Thoracic aorta (tissue), 2 donors: ENCODE results near the gene TRAPPC2L. TPM values are rescaled to one million over a fixed set of nuclear protein-coding genes. Genes with fewer than 3 reads are reported as not detected.

ENCODE experiments used
- ATAC-seq: fragments of 150-250 bp; one replicate; pipeline ENCODE4 v1.8.0; 2017; ENCODE audit warnings: low read depth; ENCODE audit not compliant: insufficient number of reproducible peaks, low FRiP score
- DNase-seq: peaks from one replicate; pipeline ENCODE4 v3.0.0-alpha.2; 2020; ENCODE audit warnings: low spot score
- H3K27ac ChIP-seq, 2 donors: fragments of 200-600 bp; sonication (generic); 1 replicate in 1 of 2; 2 replicates in 1 of 2; pipeline ENCODE4 v1.5.1; 2016; ENCODE audit warnings: mild to moderate bottlenecking in 2 of 2, moderate library complexity in 2 of 2
- H3K27me3 ChIP-seq: fragments of 200-600 bp; sonication (generic); replicated peaks from 2 replicates; pipeline ENCODE4 v1.6.0; 2016; ENCODE audit warnings: mild to moderate bottlenecking; ENCODE audit not compliant: insufficient read depth
- H3K36me3 ChIP-seq: fragments of 200-600 bp; sonication (generic); one replicate; pipeline ENCODE4 v1.5.1; 2016
- H3K4me1 ChIP-seq, 2 donors: fragments of 200-600 bp; sonication (generic); 1 replicate in 1 of 2; 2 replicates in 1 of 2; pipeline versions ENCODE4 v1.5.1 to v1.6.0; 2016; ENCODE audit warnings: low read depth in 2 of 2, mild to moderate bottlenecking in 1 of 2; ENCODE audit not compliant: control insufficient read depth in 1 of 2
- H3K4me3 ChIP-seq: fragments of 200-600 bp; sonication (generic); 2 replicates; pipeline ENCODE4 v1.5.1; 2016; ENCODE audit warnings: mild to moderate bottlenecking
- H3K9me3 ChIP-seq: fragments of 200-600 bp; sonication (generic); 2 replicates; pipeline ENCODE4 v1.5.1; 2016
- total RNA-seq, 2 donors: library from RNA; depleted of rRNA; stranded (reverse); fragments of >200 nt; gene quantifications; one replicate each; pipeline versions ENCODE4 v1.1.0 to v1.2.3, GENCODE V29; 2016
- TF ChIP-seq, protein P1 (sequence below): fragments of 200-600 bp; sonication (generic); IDR thresholded peaks from one replicate; pipeline ENCODE4 v1.5.1; 2019; ENCODE audit warnings: antibody characterized with exemption

TRAPPC2L gene
- total RNA-seq, 2 donors from 2014 or later = 12.4 to 31.4 TPM

DNA sequence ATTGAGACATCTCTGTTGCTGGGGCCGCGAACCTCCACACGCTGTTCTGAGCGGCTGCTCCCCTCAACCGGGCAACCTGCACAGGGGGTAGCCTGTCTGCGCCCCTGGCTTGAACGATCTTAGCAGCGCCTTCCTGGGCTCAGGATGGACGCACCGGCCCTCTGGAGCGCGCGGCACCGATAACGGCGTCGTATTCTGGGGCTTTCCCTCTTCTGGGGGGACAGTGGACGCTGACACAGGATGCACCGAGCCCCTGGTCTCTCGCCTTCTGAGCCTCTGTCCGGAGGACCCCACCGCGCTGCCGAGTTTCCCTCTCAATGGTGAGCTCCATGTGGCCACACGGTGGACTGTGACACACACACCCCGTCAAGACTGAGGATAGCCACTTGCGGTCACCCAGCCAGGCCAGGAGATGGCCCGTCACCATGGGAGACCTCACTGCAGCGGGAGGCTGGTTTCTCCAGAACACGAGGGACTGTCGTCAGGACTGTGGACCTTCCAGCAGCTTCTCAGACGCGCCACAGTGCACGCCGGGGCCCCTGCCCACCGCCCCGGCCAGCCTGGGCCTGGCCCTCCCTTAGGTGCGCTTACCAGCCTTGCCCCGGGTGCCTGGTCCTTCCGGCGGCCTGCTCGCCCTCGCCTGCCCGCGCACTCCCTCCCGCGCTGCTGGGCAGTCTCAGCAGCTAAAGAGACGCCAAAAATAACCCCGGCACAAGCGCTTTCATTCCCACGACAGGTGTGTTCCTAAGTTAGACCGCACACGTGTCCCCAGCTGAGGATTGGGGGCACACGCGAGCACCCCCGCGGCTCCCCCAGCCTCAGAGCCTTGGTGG lies 39.5 kb downstream of the TRAPPC2L start:
- no peaks in the 10 kb centered on the region for H3K4me1 ChIP-seq
- DNase-seq (no peak), ATAC-seq (no peak)
- H3K27me3 ChIP-seq = no peaks in the 10 kb centered on the region
- no peaks in the 10 kb centered on the region for H3K36me3 ChIP-seq
- TF ChIP-seq, protein P1, sequence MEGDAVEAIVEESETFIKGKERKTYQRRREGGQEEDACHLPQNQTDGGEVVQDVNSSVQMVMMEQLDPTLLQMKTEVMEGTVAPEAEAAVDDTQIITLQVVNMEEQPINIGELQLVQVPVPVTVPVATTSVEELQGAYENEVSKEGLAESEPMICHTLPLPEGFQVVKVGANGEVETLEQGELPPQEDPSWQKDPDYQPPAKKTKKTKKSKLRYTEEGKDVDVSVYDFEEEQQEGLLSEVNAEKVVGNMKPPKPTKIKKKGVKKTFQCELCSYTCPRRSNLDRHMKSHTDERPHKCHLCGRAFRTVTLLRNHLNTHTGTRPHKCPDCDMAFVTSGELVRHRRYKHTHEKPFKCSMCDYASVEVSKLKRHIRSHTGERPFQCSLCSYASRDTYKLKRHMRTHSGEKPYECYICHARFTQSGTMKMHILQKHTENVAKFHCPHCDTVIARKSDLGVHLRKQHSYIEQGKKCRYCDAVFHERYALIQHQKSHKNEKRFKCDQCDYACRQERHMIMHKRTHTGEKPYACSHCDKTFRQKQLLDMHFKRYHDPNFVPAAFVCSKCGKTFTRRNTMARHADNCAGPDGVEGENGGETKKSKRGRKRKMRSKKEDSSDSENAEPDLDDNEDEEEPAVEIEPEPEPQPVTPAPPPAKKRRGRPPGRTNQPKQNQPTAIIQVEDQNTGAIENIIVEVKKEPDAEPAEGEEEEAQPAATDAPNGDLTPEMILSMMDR = no peak
- no peaks in the 10 kb centered on the region for H3K9me3 ChIP-seq
- H3K4me3 ChIP-seq = no peak overlapping the region
- no peak overlapping the region for H3K27ac ChIP-seq

DNA sequence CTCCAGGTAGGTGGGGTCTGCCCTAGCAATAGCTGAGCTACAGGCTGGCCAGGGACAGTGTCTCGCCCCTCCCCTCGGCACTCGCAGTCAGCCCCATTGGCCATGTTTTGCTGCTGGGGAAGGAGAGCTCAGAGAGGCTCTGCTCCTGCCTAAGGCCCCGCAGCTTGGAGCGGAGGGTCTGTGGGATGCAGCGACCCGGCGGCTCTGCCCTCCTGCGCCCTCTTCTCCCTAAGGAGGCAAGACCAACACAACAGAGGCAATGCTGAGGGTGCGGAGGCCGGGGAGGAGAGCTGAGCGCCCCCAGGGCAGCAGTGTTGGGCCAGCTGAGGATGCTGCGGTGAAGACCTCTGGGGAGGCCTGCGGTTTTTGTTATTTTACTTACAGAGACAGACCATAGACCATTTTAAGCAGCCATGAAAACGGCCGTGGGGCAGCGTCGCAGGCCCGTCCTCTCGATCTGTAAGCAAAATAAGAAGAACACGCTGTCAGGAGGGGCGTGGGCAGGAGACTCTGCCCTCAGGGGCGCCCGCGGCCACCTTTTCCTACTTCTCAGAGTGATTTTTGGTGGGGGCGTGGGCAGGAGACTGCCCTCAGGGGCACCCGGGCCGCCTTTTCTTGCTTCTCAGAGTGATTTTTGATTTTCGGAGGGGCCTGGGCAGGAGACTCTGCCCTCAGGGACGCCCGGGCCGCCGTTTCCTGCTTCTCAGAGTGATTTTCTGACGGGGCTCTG lies 40.9 kb downstream of the TRAPPC2L start:
- Histone ChIP-seq H3K4me3 (no peak overlapping the region), H3K27me3 (no peaks in the 10 kb centered on the region), H3K27ac (no peak overlapping the region), H3K36me3 (no peaks in the 10 kb centered on the region), H3K9me3 (no peaks in the 10 kb centered on the region), H3K4me1 (no peaks in the 10 kb centered on the region)
- TF ChIP-seq, protein P1 = no peak
- ATAC-seq = no peak
- no peak for DNase-seq

DNA sequence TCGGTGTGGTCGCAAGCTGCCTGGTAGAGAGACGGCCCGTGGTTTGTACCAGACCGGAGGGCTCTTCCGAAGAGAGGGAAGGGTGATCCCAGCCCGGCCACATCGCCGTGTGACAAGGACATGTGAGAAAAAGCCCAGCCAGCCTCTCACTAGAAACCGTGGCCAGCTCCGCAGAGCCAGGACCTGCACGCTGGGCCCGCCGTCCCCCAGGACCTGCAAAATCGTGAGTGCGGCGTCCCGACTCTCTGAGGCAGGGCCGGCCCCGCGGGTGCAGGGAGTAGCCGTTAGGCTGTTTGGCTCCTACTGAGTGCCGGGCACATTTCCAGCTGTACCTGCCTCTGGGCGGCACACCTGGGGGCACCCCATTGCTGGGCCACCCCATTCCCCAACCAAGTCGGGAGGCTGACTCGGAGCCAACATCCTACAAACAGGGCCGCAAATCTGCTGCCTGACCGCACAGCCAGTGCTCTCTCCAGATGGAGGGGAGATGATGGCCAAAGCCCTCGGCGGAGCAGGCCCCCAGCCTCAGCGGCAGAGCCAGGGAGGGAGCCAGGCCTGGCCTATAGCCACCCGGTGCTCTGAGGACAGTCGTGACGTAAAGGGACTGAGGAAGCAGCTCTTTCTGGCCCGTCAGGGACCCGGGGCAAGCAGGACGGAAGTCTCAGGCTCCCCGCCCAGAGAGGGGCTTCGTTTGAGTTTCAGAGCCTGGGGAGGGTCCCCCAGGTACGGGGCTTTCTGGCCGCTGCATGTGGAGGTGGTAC lies 43.2 kb downstream of the TRAPPC2L start:
- ATAC-seq (no peak), DNase-seq (no peak)
- no peaks in the 10 kb centered on the region for H3K9me3 ChIP-seq
- no peaks in the 10 kb centered on the region for H3K27me3 ChIP-seq
- H3K4me3 ChIP-seq = no peak overlapping the region
- TF ChIP-seq, protein P1 = no peak
- no peaks in the 10 kb centered on the region for H3K36me3 ChIP-seq
- no peak overlapping the region for H3K27ac ChIP-seq
- H3K4me1 ChIP-seq = no peaks in the 10 kb centered on the region

DNA sequence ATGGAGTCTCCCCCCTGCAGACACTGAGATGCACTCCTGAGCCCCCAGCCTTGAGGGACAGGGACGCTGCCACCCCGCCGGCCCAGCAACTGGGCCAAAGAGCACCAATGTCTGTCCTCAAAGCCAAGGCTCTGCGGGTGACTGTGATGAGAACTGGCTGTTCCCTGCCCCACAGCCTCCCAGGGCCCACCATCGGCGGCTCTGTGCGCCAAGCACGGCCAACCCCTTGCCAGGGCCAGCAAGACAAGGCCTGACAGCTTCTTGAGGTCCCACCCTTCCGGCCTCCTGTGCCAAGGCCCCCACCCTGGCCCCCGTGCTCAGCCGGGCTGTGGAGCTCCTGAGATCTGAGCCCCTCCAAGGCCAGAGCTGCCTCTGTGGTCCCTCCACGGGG lies 43.7 kb downstream of the TRAPPC2L start:
- H3K27me3 ChIP-seq = no peaks in the 10 kb centered on the region
- no peak overlapping the region for H3K27ac ChIP-seq
- H3K9me3 ChIP-seq = no peaks in the 10 kb centered on the region
- TF ChIP-seq, protein P1 = no peak
- no peak for ATAC-seq
- no peak overlapping the region for H3K4me3 ChIP-seq
- no peaks in the 10 kb centered on the region for H3K36me3 ChIP-seq
- no peak for DNase-seq
- H3K4me1 ChIP-seq = no peaks in the 10 kb centered on the region
